PFSK-1 (cell line): Measurements from ENCODE around the gene MAFG.

Experiments used
- FOXP2 ChIP-seq: optimal IDR thresholded peaks from 2 replicates; pipeline ENCODE3; 2011; ENCODE audit warnings: borderline replicate concordance, control low read depth, inconsistent platforms; ENCODE audit not compliant: insufficient read depth; ENCODE audit errors: extremely low read length, extremely low read depth
- POLR2AphosphoS5 ChIP-seq: IDR thresholded peaks from 2 replicates; pipeline ENCODE4 v1.6.1; 2012; ENCODE audit warnings: low read depth, mild to moderate bottlenecking, control low read depth, low read length, moderate library complexity
- REST ChIP-seq, 2 experiments: IDR thresholded peaks; 2 replicates each; pipeline versions ENCODE4 v1.6.1 to v1.8.0; 2011 to 2012; ENCODE audit warnings: low read depth in 2 of 2, low read length in 2 of 2, control low read depth in 1 of 2, inconsistent platforms in 1 of 2, mild to moderate bottlenecking in 1 of 2, moderate library complexity in 1 of 2; ENCODE audit not compliant: insufficient read depth in 1 of 2
- SIN3A ChIP-seq: IDR thresholded peaks from 2 replicates; pipeline ENCODE4 v1.6.1; 2012; ENCODE audit warnings: mild to moderate bottlenecking, low read length, moderate library complexity, borderline replicate concordance; ENCODE audit not compliant: insufficient read depth
- TAF1 ChIP-seq: IDR thresholded peaks from 2 replicates; pipeline ENCODE4 v1.6.1; 2012; ENCODE audit warnings: low read length, control low read depth, borderline replicate concordance; ENCODE audit not compliant: insufficient read depth

MAFG gene

GRCh38 chr17:81952792-81953228 lies 25.3 kb upstream of the MAFG start:
- TF ChIP-seq SIN3A = no peak
- no peak for TF ChIP-seq REST (IDR thresholded peaks at IDR 0.05; ENCODE audit: insufficient read depth in 1 of 2, low read depth in 2 of 2, low read length in 2 of 2)
- no peak for TF ChIP-seq POLR2AphosphoS5
- no peak for TF ChIP-seq TAF1
- TF ChIP-seq FOXP2 = no peak

GRCh38 chr17:81951785-81952684 lies 24.5 kb upstream of the MAFG start:
- TF ChIP-seq TAF1 (no peak), SIN3A (no peak), POLR2AphosphoS5 (no peak), REST (IDR thresholded peaks at IDR 0.05; ENCODE audit: insufficient read depth in 1 of 2, low read depth in 2 of 2, low read length in 2 of 2) (no peak)

- TF ChIP-seq TAF1 (no peak), POLR2AphosphoS5 (no peak), SIN3A (no peak), REST (IDR thresholded peaks at IDR 0.05; ENCODE audit: insufficient read depth in 1 of 2, low read depth in 2 of 2, low read length in 2 of 2) (no peak)
Measured at GRCh38 chr17:81950501-81950900, 23.0 kb upstream of the MAFG start.

GRCh38 chr17:81948635-81949378 lies 21.3 kb upstream of the MAFG start:
- TF ChIP-seq REST (IDR thresholded peaks at IDR 0.05; ENCODE audit: insufficient read depth in 1 of 2, low read depth in 2 of 2, low read length in 2 of 2) (no peak), SIN3A (no peak), TAF1 (no peak), FOXP2 (no peak), POLR2AphosphoS5 (no peak)
